Natural killer cell treated with Interleukin-12 subunit alpha and Interleukin-12 subunit beta and Interleukin-15 and Interleukin-18, amount 100 ng/mL, for 72 hours (primary cell): ENCODE data around the gene CCSER1. TPM values are rescaled to one million over a fixed set of nuclear protein-coding genes. Genes with fewer than 3 reads are reported as not detected.
"Not testable (repeated sequence)": the region's sequence is repeated elsewhere in the genome, so short reads cannot be mapped to it uniquely, and the experiment has no call there.

Source experiments
- ATAC-seq, 2 donors: fragments of 150-1000 bp; cut with Tn5 transposase in 1 of 2; sonication (Bioruptor Pico), chemical (Tn5 transposase) in 1 of 2; 2 replicates each; pipeline ENCODE4 v1.10.0; 2021
- DNase-seq: peaks from one replicate; pipeline ENCODE4 v3.0.0; 2022; ENCODE audit warnings: low spot score
- H3K27ac Mint-ChIP-seq, 2 donors: 1 replicate in 1 of 2; 2 replicates in 1 of 2; pipeline ENCODE4 v1.8.0; 2022; ENCODE audit warnings: mixed read lengths in 2 of 2, mild to moderate bottlenecking in 1 of 2, moderate library complexity in 1 of 2
- H3K27me3 Mint-ChIP-seq, 2 donors: 1 replicate in 1 of 2; 2 replicates in 1 of 2; pipeline ENCODE4 v1.8.0; 2022; ENCODE audit warnings: mixed read lengths in 2 of 2
- H3K36me3 Mint-ChIP-seq: one replicate; pipeline ENCODE4 v1.8.0; 2022; ENCODE audit warnings: mixed read lengths
- H3K4me1 Mint-ChIP-seq, 2 donors: 1 replicate in 1 of 2; 2 replicates in 1 of 2; pipeline ENCODE4 v1.8.0; 2022; ENCODE audit warnings: low read depth in 2 of 2, mixed read lengths in 2 of 2, mild to moderate bottlenecking in 1 of 2
- H3K4me3 Mint-ChIP-seq: one replicate; pipeline ENCODE4 v1.8.0; 2022; ENCODE audit warnings: mixed read lengths
- H3K9me3 Mint-ChIP-seq: 2 replicates; pipeline ENCODE4 v1.8.0; 2022; ENCODE audit warnings: mixed read lengths
- total RNA-seq, 2 donors: library from RNA; stranded (reverse); gene quantifications; one replicate each; pipeline ENCODE4 v1.2.3, GENCODE V29; 2022

Gene CCSER1
- total RNA-seq, 2 donors from 2014 or later = 0.17 TPM; not detected in 1

- not testable (repeated sequence) for H3K4me3 Mint-ChIP-seq, H3K36me3 Mint-ChIP-seq, H3K27ac Mint-ChIP-seq, DNase-seq, H3K4me1 Mint-ChIP-seq, H3K27me3 Mint-ChIP-seq, ATAC-seq
- H3K9me3 Mint-ChIP-seq = peaks cover 25% of the 10 kb centered on the region
Observed at GRCh38 chr4:91358621-91359020, 1231.4 kb downstream of the CCSER1 start.

DNA sequence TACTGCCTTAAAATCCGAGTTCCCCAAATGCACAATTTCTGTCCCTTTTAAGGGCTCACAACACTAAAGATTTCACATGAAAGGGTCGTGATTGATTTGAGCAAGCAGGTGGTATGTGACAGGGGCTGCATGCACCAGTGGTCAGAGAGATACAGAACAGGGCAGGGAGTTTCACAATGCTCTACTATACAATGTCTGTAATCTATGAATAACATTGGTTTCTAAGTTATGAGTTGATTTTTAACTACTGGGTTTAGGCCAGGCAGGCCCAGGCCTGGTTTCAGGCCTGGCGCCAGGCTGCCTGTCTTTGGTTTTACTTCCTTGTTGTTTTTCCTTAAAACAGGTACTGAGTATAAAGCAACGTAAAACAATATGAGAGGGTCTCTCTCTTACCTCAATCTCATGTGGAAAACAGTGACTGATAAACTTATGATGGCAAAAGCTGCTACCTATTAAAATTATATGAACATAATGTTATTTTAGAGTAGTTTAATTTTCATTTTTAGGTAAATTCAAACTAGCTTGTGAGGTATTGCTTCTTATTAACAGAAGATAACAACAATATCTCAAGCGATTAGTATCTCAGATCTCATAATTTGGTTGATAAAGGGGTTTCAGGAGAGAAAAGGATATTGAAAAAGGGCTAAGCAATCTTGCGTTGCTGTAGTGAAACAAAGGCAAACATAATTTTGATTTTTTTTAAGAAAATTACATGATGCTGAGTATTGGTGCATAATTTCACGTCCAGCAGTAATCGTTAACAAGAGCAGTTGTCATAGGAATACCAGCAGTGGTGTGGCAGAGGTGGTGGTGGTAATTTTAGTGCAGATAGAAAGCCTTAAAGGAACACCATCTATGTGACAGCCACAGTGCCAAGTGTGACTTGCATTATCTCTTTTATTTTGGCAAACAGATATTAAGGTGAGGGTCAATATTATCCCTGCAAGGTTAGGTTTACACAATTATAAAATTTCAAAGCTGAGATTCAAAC lies 1232.1 kb downstream of the CCSER1 start:
- no peak overlapping the region for H3K4me3 Mint-ChIP-seq
- DNase-seq (no peak), ATAC-seq (no peak)
- no peaks in the 10 kb centered on the region for H3K27me3 Mint-ChIP-seq
- H3K4me1 Mint-ChIP-seq = no peaks in the 10 kb centered on the region
- H3K36me3 Mint-ChIP-seq = peaks cover 5% of the 10 kb centered on the region
- no peak overlapping the region for H3K27ac Mint-ChIP-seq
- H3K9me3 Mint-ChIP-seq = peaks cover 25% of the 10 kb centered on the region

- DNase-seq (no peak), ATAC-seq (no peak)
- H3K27ac Mint-ChIP-seq = no peak overlapping the region
- peaks cover 25% of the 10 kb centered on the region for H3K9me3 Mint-ChIP-seq
- no peaks in the 10 kb centered on the region for H3K4me1 Mint-ChIP-seq
- H3K36me3 Mint-ChIP-seq = peaks cover 5% of the 10 kb centered on the region
- no peak overlapping the region for H3K4me3 Mint-ChIP-seq
- no peaks in the 10 kb centered on the region for H3K27me3 Mint-ChIP-seq
Observed at GRCh38 chr4:91362125-91362524, 1234.9 kb downstream of the CCSER1 start.

GRCh38 chr4:91366554-91366953 lies 1239.4 kb downstream of the CCSER1 start:
- Mint-ChIP-seq H3K27me3 (no peaks in the 10 kb centered on the region), H3K9me3 (peaks cover 20% of the 10 kb centered on the region), H3K27ac (no peak overlapping the region), H3K4me3 (no peak overlapping the region), H3K36me3 (no peaks in the 10 kb centered on the region), H3K4me1 (no peaks in the 10 kb centered on the region)
- ATAC-seq = no peak
- no peak for DNase-seq

DNA sequence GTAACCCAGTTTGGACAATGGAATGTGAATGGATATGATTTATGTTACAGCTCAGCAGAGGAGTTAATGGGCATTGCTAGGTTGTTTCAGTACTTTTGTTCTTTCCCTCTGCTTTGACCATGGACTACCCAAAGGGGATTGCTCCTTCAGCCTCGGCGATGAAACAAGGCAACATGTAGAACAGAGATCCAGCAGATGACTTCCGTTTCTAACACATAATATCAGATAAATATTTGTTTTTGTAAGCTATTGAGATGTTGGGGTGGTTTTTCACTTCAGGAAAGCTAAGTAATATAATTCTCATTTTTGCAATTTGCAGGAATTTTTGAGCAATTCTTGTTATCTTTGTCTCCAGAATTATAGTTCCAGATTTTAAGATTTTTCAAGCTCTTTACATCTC lies 1241.9 kb downstream of the CCSER1 start:
- H3K9me3 Mint-ChIP-seq = peaks cover 15% of the 10 kb centered on the region
- no peak for DNase-seq
- no peak for ATAC-seq
- H3K36me3 Mint-ChIP-seq = no peaks in the 10 kb centered on the region
- no peaks in the 10 kb centered on the region for H3K27me3 Mint-ChIP-seq
- H3K4me1 Mint-ChIP-seq = no peaks in the 10 kb centered on the region
- H3K27ac Mint-ChIP-seq = no peak overlapping the region
- no peak overlapping the region for H3K4me3 Mint-ChIP-seq

DNA sequence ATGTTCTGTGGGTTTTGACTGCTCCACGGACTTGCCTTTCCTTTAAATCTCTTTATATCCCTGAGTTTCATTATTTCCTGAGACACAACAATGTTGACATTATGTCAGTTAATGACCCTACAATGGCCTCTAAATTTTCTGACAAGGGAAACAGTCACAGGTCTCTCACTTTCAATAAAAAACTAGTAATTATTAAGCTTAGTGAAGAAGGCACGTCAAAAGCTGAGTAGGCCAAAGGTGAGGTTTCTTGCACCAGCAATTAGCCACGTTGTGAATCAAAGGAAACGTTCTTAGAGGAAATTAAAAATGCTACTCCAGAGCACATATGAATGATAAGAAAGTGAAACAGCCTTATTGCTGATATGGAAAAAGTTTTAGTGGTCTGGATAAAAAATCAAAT lies 1246.4 kb downstream of the CCSER1 start:
- Mint-ChIP-seq H3K9me3 (peaks cover 21% of the 10 kb centered on the region), H3K4me1 (no peaks in the 10 kb centered on the region), H3K27me3 (no peaks in the 10 kb centered on the region), H3K36me3 (no peaks in the 10 kb centered on the region), H3K4me3 (no peak overlapping the region), H3K27ac (no peak overlapping the region)
- no peak for ATAC-seq
- DNase-seq = no peak

DNA sequence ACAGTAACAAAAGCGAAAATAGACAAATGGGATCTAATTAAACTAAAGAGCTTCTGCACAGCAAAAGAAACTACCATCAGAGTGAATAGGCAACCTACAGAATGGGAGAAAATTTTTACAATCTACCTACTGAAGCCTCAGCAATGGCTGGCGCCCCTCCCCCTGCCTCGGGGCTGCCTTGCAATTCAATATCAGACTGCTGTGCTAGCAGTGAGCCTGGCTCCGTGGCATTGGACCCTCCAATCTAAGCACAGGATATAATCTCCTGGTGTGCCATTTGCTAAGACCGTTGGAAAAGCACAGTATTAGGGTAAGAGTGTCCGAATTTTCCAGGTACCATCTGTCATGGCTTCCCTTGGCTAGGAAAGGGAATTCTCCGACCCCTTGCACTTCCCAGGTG lies 1278.2 kb downstream of the CCSER1 start:
- H3K9me3 Mint-ChIP-seq = peaks cover 11% of the 10 kb centered on the region
- H3K4me3 Mint-ChIP-seq, H3K4me1 Mint-ChIP-seq, H3K27ac Mint-ChIP-seq, ATAC-seq, H3K27me3 Mint-ChIP-seq, H3K36me3 Mint-ChIP-seq, DNase-seq: not testable (repeated sequence)

DNA sequence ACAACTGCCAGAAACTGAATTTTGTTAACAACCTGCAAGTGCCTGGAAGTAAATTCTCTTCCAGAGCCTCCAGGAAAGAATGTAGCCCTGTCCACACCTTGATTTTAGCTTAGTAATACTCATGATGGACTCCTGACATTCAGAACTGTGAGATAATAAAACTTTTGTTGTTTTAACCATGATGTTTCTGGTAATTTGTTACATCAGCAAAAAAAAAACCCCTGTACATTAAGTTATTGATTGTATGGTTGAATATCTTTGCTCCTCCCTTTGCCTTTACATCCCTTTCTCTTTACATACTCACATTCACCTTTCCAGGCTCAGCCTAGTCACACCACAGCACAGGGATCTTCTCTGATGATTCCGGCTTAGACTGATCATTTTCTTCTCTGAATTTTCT lies 1294.8 kb downstream of the CCSER1 start:
- Mint-ChIP-seq H3K27me3 (no peaks in the 10 kb centered on the region), H3K4me1 (no peaks in the 10 kb centered on the region), H3K36me3 (peaks cover 23% of the 10 kb centered on the region), H3K9me3 (peaks cover 22% of the 10 kb centered on the region), H3K27ac (no peak overlapping the region), H3K4me3 (no peak overlapping the region)
- ATAC-seq (no peak), DNase-seq (no peak)

DNA sequence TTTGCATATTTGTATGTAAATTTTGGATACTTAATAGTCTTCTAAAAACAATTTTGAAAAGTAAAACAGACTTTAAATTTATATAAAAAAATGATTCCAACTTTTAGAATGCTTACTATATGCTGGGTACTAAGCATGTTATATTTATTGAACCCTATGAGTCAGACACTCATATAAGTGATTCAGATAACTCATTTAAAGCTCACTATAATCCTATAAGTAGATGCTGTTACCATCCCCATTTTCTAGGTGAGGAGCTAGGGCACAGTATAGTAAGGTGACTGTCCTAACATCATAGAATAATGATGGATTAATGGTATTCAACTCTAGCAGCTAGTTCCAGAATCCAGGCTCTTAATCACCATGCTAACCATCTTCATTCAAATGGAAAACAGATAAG lies 1299.5 kb downstream of the CCSER1 start:
- peaks cover 8% of the 10 kb centered on the region for H3K9me3 Mint-ChIP-seq
- ATAC-seq (no peak), DNase-seq (no peak)
- no peak overlapping the region for H3K4me3 Mint-ChIP-seq
- peaks cover 5% of the 10 kb centered on the region for H3K36me3 Mint-ChIP-seq
- no peaks in the 10 kb centered on the region for H3K27me3 Mint-ChIP-seq
- H3K27ac Mint-ChIP-seq = no peak overlapping the region
- no peaks in the 10 kb centered on the region for H3K4me1 Mint-ChIP-seq

DNA sequence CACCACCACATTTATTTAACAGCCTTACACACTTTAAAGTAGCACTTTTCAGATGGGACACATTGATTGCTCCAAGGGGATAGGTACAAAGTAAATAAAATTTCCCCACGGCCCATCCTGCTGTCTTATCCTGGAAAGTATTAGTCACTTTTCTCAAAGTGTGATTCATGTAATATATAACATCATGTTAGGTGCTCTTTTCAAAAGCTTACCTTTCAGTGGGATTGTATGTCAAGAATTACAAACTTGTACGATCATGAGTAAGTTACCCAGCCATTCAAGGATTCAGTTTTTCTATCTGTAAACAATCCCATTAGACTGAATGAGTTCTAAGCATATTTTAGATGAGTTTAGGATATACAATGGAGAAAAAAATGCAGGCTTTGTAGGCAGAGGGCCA lies 1300.0 kb downstream of the CCSER1 start:
- Mint-ChIP-seq H3K36me3 (peaks cover 5% of the 10 kb centered on the region), H3K9me3 (peaks cover 6% of the 10 kb centered on the region), H3K27me3 (no peaks in the 10 kb centered on the region), H3K4me3 (no peak overlapping the region), H3K4me1 (no peaks in the 10 kb centered on the region), H3K27ac (no peak overlapping the region)
- ATAC-seq = no peak
- DNase-seq = no peak

GRCh38 chr4:91434631-91435030 lies 1307.4 kb downstream of the CCSER1 start:
- ATAC-seq = no peak
- no peaks in the 10 kb centered on the region for H3K4me1 Mint-ChIP-seq
- H3K9me3 Mint-ChIP-seq = peaks cover 19% of the 10 kb centered on the region
- no peaks in the 10 kb centered on the region for H3K27me3 Mint-ChIP-seq
- no peak overlapping the region for H3K4me3 Mint-ChIP-seq
- peaks cover 11% of the 10 kb centered on the region for H3K36me3 Mint-ChIP-seq
- H3K27ac Mint-ChIP-seq = no peak overlapping the region
- DNase-seq = no peak

- Mint-ChIP-seq H3K27me3 (no peaks in the 10 kb centered on the region), H3K4me3 (no peak overlapping the region), H3K9me3 (peaks cover 27% of the 10 kb centered on the region), H3K27ac (no peak overlapping the region), H3K36me3 (peaks cover 18% of the 10 kb centered on the region), H3K4me1 (no peaks in the 10 kb centered on the region)
- ATAC-seq (no peak), DNase-seq (no peak)
Observed at GRCh38 chr4:91436556-91436955, 1309.4 kb downstream of the CCSER1 start.

- Mint-ChIP-seq H3K36me3 (peaks cover 6% of the 10 kb centered on the region), H3K27me3 (no peaks in the 10 kb centered on the region), H3K4me3 (no peak overlapping the region), H3K27ac (no peak overlapping the region), H3K4me1 (no peaks in the 10 kb centered on the region), H3K9me3 (peaks cover 17% of the 10 kb centered on the region)
- no peak for DNase-seq
- ATAC-seq = no peak
Observed at GRCh38 chr4:91447168-91447567, 1320.0 kb downstream of the CCSER1 start.

GRCh38 chr4:91448668-91449330 lies 1321.6 kb downstream of the CCSER1 start:
- H3K27ac Mint-ChIP-seq = no peak overlapping the region
- ATAC-seq = no peak
- H3K4me3 Mint-ChIP-seq = no peak overlapping the region
- H3K4me1 Mint-ChIP-seq = no peaks in the 10 kb centered on the region
- H3K36me3 Mint-ChIP-seq = peaks cover 6% of the 10 kb centered on the region
- peaks cover 20% of the 10 kb centered on the region for H3K9me3 Mint-ChIP-seq
- no peak for DNase-seq
- no peaks in the 10 kb centered on the region for H3K27me3 Mint-ChIP-seq
